ENCODE measurements around the gene SLC8A3. TPM values are rescaled to one million over a fixed set of nuclear protein-coding genes. Genes with fewer than 3 reads are reported as not detected.

The SLC8A3 gene
- total RNA-seq, 3 donors from 2014 or later (not counting 1 experiment from before 2014, with no cell fraction given), result 0.30 to 0.56 (median 0.32) TPM

GRCh38 chr14:70019695-70020094, 169.1 kb downstream of the SLC8A3 start:
- intact Hi-C loops (cut with micrococcal nuclease), result loop anchor here (10.0 kb wide), 1 partner anchor 435 kb away; no protein-coding TSS in a partner anchor
- H3K27me3 ChIP-seq (ENCODE audit: control insufficient read depth, insufficient read depth, low read length), result no peaks in the 10 kb centered on the region
- ATAC-seq (no peak), DNase-seq (no peak)
- H3K4me3 ChIP-seq (ENCODE audit: low read length), result no peak overlapping the region
- H3K4me1 Mint-ChIP-seq, result peaks cover 21 to 24% of the 10 kb centered on the region in 2 donors
- no peak overlapping the region for H3K27ac Mint-ChIP-seq
- H3K27ac ChIP-seq (ENCODE audit: low read length), result no peak overlapping the region
- TF ChIP-seq, protein P1, sequence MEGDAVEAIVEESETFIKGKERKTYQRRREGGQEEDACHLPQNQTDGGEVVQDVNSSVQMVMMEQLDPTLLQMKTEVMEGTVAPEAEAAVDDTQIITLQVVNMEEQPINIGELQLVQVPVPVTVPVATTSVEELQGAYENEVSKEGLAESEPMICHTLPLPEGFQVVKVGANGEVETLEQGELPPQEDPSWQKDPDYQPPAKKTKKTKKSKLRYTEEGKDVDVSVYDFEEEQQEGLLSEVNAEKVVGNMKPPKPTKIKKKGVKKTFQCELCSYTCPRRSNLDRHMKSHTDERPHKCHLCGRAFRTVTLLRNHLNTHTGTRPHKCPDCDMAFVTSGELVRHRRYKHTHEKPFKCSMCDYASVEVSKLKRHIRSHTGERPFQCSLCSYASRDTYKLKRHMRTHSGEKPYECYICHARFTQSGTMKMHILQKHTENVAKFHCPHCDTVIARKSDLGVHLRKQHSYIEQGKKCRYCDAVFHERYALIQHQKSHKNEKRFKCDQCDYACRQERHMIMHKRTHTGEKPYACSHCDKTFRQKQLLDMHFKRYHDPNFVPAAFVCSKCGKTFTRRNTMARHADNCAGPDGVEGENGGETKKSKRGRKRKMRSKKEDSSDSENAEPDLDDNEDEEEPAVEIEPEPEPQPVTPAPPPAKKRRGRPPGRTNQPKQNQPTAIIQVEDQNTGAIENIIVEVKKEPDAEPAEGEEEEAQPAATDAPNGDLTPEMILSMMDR (IDR thresholded peaks at IDR 0.05), result no peak
- no peaks in the 10 kb centered on the region for H3K9me3 ChIP-seq (ENCODE audit: control insufficient read depth, insufficient read depth, low read length)
- no peak overlapping the region for H3K4me3 Mint-ChIP-seq
- peaks cover 13% of the 10 kb centered on the region for H3K4me1 ChIP-seq (ENCODE audit: control insufficient read depth, insufficient read depth, low read length)
- no peaks in the 10 kb centered on the region for H3K9me3 Mint-ChIP-seq
- H3K27me3 Mint-ChIP-seq (ENCODE audit: low read depth in 2 of 2), result peaks cover 0 to 12% of the 10 kb centered on the region in 2 donors
- H3K36me3 ChIP-seq (ENCODE audit: control insufficient read depth, insufficient read depth, low read length), result no peaks in the 10 kb centered on the region
- H3K36me3 Mint-ChIP-seq, result no peaks in the 10 kb centered on the region

- peak overlapping the region; percentile 33 for H3K4me3 Mint-ChIP-seq
- no peaks in the 10 kb centered on the region for H3K9me3 Mint-ChIP-seq
- peaks cover 21 to 24% of the 10 kb centered on the region in 2 donors for H3K4me1 Mint-ChIP-seq
- TF ChIP-seq, protein P1 (IDR thresholded peaks at IDR 0.05), result no peak
- no peaks in the 10 kb centered on the region for H3K36me3 ChIP-seq (ENCODE audit: control insufficient read depth, insufficient read depth, low read length)
- DNase-seq (peak in 1 of 2 donors; percentile 4), ATAC-seq (peak in 2 of 3 donors; percentile 38 to 69)
- no peaks in the 10 kb centered on the region for H3K27me3 ChIP-seq (ENCODE audit: control insufficient read depth, insufficient read depth, low read length)
- no peaks in the 10 kb centered on the region for H3K9me3 ChIP-seq (ENCODE audit: control insufficient read depth, insufficient read depth, low read length)
- intact Hi-C loops (cut with micrococcal nuclease), result no loop called here
- WGBS (ENCODE audit: insufficient coverage), result 7% methylated on average over 9 of the region's 9 CpGs
- no peak overlapping the region for H3K27ac Mint-ChIP-seq
- peaks cover 13% of the 10 kb centered on the region for H3K4me1 ChIP-seq (ENCODE audit: control insufficient read depth, insufficient read depth, low read length)
- H3K36me3 Mint-ChIP-seq, result no peaks in the 10 kb centered on the region
- H3K4me3 ChIP-seq (ENCODE audit: low read length), result no peak overlapping the region
- peaks cover 0 to 11% of the 10 kb centered on the region in 2 donors for H3K27me3 Mint-ChIP-seq (ENCODE audit: low read depth in 2 of 2)
- H3K27ac ChIP-seq (ENCODE audit: low read length), result no peak overlapping the region
Measured at GRCh38 chr14:70018713-70019211, 170.0 kb downstream of the SLC8A3 start.

DNA sequence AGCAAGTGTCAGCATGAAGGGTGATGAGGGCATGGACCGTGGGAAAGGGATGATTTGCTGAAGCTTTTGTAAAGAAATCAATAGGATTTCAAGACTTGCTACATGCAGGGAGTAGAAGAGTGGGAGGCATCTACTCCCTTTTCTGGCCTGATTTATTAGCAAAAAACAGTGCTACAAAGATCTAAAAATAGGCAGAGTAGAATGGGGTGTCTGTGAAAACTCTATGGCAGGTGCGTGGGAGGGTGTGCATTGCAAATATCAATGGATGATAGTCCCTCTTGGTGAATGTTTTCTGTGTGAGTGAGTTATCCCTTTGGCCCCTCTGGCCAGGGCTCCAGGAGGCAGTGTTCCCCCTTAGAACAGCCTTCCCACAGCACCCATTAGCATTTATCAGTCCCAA, 170.5 kb downstream of the SLC8A3 start:
- no peaks in the 10 kb centered on the region for H3K27me3 ChIP-seq (ENCODE audit: control insufficient read depth, insufficient read depth, low read length)

More for the DNA sequence above, 170.5 kb downstream of the SLC8A3 start:
- no peak for ATAC-seq
- TF ChIP-seq, protein P1 (IDR thresholded peaks at IDR 0.05), result no peak
- Histone ChIP-seq H3K36me3 (ENCODE audit: control insufficient read depth, insufficient read depth, low read length) (no peaks in the 10 kb centered on the region), H3K4me3 (ENCODE audit: low read length) (no peak overlapping the region), H3K27ac (ENCODE audit: low read length) (no peak overlapping the region), H3K4me1 (ENCODE audit: control insufficient read depth, insufficient read depth, low read length) (peaks cover 13% of the 10 kb centered on the region), H3K9me3 (ENCODE audit: control insufficient read depth, insufficient read depth, low read length) (no peaks in the 10 kb centered on the region)
- intact Hi-C loops (cut with micrococcal nuclease), result no loop called here
- no peaks in the 10 kb centered on the region for H3K36me3 Mint-ChIP-seq
- no peak overlapping the region for H3K27ac Mint-ChIP-seq
- H3K4me1 Mint-ChIP-seq, result peaks cover 21 to 24% of the 10 kb centered on the region in 2 donors
- H3K9me3 Mint-ChIP-seq, result no peaks in the 10 kb centered on the region
- H3K27me3 Mint-ChIP-seq (ENCODE audit: low read depth in 2 of 2), result peaks cover 0 to 11% of the 10 kb centered on the region in 2 donors
- H3K4me3 Mint-ChIP-seq, result no peak overlapping the region
- WGBS (ENCODE audit: insufficient coverage), result 90% methylated on average over 2 of the region's 2 CpGs
- DNase-seq, result no peak

Data from natural killer cell (primary cell).